GM23338 (cell line): ENCODE measurements around the gene DAZL.

Source experiments
- CREB1 ChIP-seq: fragments of 250-450 bp; sonication (Bioruptor Pico); IDR thresholded peaks from 2 replicates; pipeline ENCODE4 v1.5.0; 2020; ENCODE audit warnings: low read depth, mild to moderate bottlenecking, moderate library complexity
- EZH2 ChIP-seq: fragments of 200-600 bp; sonication (generic); IDR thresholded peaks from one replicate; pipeline ENCODE4 v1.8.0; 2017; ENCODE audit warnings: antibody characterized with exemption, mild to moderate bottlenecking, low read depth; ENCODE audit not compliant: unreplicated experiment
- EZH2phosphoT487 ChIP-seq: fragments of 200-600 bp; sonication (generic); IDR thresholded peaks from one replicate; pipeline ENCODE4 v1.8.1; 2018; ENCODE audit warnings: antibody characterized with exemption; ENCODE audit not compliant: unreplicated experiment
- POLR2AphosphoS5 ChIP-seq: IDR thresholded peaks from 2 replicates; pipeline ENCODE4 v1.6.1; 2016; ENCODE audit warnings: antibody characterized with exemption, low read depth
- ZNF331 ChIP-seq: fragments of 250-450 bp; sonication (Bioruptor Pico); IDR thresholded peaks from 2 replicates; pipeline ENCODE4 v1.5.0; 2020; ENCODE audit warnings: low read depth, mild to moderate bottlenecking, moderate library complexity
- TF ChIP-seq, protein P1 (sequence below), 2 experiments: fragments of 200-600 bp in 1 of 2; sonication (generic) in 1 of 2; conservative IDR thresholded peaks; 2 replicates each; pipeline versions ENCODE4 v1.5.1 to v1.6.1; 2016 to 2017; ENCODE audit warnings: antibody characterized with exemption in 2 of 2, low read depth in 2 of 2, mild to moderate bottlenecking in 2 of 2, moderate library complexity in 1 of 2
- TF ChIP-seq, protein P2 (sequence below): fragments of 250-450 bp; sonication (Bioruptor Pico); IDR thresholded peaks from 2 replicates; pipeline ENCODE4 v1.5.0; 2020; ENCODE audit warnings: mild to moderate bottlenecking, moderate library complexity

DNA sequence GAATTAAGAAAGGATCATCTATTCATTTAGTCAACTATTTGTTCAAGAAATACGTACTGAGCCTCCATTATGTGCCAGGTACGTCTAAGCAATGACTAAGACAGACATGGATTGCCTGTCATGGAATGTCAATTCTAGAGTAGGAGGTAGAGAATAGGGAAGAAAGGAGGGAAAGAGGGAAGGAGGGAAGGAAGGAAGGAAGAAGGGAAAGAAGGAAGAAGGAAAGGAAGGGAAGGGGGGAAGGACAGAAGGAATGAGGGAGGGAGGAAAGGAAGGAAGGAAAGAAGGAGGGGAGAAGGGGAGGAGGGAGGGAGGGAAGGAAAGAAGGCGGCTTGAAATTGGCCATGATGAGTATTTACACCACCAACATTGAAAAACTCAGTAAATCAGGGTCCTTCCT is 52.5 kb downstream of the DAZL start:
- TF ChIP-seq, protein P1, sequence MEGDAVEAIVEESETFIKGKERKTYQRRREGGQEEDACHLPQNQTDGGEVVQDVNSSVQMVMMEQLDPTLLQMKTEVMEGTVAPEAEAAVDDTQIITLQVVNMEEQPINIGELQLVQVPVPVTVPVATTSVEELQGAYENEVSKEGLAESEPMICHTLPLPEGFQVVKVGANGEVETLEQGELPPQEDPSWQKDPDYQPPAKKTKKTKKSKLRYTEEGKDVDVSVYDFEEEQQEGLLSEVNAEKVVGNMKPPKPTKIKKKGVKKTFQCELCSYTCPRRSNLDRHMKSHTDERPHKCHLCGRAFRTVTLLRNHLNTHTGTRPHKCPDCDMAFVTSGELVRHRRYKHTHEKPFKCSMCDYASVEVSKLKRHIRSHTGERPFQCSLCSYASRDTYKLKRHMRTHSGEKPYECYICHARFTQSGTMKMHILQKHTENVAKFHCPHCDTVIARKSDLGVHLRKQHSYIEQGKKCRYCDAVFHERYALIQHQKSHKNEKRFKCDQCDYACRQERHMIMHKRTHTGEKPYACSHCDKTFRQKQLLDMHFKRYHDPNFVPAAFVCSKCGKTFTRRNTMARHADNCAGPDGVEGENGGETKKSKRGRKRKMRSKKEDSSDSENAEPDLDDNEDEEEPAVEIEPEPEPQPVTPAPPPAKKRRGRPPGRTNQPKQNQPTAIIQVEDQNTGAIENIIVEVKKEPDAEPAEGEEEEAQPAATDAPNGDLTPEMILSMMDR (conservative IDR thresholded peaks at IDR 0.05; ENCODE audit: low read depth in 2 of 2): no peak
- TF ChIP-seq POLR2AphosphoS5: no peak
- no peak for TF ChIP-seq EZH2
- TF ChIP-seq, protein P2, sequence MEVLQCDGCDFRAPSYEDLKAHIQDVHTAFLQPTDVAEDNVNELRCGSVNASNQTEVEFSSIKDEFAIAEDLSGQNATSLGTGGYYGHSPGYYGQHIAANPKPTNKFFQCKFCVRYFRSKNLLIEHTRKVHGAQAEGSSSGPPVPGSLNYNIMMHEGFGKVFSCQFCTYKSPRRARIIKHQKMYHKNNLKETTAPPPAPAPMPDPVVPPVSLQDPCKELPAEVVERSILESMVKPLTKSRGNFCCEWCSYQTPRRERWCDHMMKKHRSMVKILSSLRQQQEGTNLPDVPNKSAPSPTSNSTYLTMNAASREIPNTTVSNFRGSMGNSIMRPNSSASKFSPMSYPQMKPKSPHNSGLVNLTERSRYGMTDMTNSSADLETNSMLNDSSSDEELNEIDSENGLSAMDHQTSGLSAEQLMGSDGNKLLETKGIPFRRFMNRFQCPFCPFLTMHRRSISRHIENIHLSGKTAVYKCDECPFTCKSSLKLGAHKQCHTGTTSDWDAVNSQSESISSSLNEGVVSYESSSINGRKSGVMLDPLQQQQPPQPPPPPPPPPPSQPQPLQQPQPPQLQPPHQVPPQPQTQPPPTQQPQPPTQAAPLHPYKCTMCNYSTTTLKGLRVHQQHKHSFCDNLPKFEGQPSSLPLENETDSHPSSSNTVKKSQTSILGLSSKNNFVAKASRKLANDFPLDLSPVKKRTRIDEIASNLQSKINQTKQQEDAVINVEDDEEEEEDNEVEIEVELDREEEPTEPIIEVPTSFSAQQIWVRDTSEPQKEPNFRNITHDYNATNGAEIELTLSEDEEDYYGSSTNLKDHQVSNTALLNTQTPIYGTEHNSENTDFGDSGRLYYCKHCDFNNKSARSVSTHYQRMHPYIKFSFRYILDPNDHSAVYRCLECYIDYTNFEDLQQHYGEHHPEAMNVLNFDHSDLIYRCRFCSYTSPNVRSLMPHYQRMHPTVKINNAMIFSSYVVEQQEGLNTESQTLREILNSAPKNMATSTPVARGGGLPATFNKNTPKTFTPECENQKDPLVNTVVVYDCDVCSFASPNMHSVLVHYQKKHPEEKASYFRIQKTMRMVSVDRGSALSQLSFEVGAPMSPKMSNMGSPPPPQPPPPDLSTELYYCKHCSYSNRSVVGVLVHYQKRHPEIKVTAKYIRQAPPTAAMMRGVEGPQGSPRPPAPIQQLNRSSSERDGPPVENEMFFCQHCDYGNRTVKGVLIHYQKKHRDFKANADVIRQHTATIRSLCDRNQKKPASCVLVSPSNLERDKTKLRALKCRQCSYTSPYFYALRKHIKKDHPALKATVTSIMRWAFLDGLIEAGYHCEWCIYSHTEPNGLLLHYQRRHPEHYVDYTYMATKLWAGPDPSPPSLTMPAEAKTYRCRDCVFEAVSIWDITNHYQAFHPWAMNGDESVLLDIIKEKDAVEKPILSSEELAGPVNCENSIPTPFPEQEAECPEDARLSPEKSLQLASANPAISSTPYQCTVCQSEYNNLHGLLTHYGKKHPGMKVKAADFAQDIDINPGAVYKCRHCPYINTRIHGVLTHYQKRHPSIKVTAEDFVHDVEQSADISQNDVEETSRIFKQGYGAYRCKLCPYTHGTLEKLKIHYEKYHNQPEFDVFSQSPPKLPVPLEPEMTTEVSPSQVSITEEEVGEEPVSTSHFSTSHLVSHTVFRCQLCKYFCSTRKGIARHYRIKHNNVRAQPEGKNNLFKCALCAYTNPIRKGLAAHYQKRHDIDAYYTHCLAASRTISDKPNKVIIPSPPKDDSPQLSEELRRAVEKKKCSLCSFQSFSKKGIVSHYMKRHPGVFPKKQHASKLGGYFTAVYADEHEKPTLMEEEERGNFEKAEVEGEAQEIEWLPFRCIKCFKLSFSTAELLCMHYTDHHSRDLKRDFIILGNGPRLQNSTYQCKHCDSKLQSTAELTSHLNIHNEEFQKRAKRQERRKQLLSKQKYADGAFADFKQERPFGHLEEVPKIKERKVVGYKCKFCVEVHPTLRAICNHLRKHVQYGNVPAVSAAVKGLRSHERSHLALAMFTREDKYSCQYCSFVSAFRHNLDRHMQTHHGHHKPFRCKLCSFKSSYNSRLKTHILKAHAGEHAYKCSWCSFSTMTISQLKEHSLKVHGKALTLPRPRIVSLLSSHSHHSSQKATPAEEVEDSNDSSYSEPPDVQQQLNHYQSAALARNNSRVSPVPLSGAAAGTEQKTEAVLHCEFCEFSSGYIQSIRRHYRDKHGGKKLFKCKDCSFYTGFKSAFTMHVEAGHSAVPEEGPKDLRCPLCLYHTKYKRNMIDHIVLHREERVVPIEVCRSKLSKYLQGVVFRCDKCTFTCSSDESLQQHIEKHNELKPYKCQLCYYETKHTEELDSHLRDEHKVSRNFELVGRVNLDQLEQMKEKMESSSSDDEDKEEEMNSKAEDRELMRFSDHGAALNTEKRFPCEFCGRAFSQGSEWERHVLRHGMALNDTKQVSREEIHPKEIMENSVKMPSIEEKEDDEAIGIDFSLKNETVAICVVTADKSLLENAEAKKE (CRISPR knock-in tag): no peak
- TF ChIP-seq CREB1: no peak
- TF ChIP-seq EZH2phosphoT487: no peak
- TF ChIP-seq ZNF331 (CRISPR knock-in tag): no peak
